HEK293T (cell line): Measurements from ENCODE around the gene C6orf136.
A peak's percentile ranks its signal among the peaks of the same experiment; 100 is the strongest.

Source experiments
- ARNT ChIP-seq: fragments of 450-650 bp; IDR thresholded peaks from 2 replicates; pipeline ENCODE4 v1.6.1; 2017; ENCODE audit warnings: mild to moderate bottlenecking
- BHLHE40 ChIP-seq: fragments of 450-650 bp; IDR thresholded peaks from 2 replicates; pipeline ENCODE4 v1.6.1; 2016; ENCODE audit warnings: mild to moderate bottlenecking, moderate library complexity, borderline replicate concordance
- CTBP1 ChIP-seq: fragments of 450-650 bp; IDR thresholded peaks from 2 replicates; pipeline ENCODE4 v1.6.1; 2016; ENCODE audit warnings: borderline replicate concordance
- ELF4 ChIP-seq: fragments of 450-650 bp; IDR thresholded peaks from 2 replicates; pipeline ENCODE4 v1.6.1; 2017; ENCODE audit warnings: antibody characterized with exemption
- FOXK2 ChIP-seq: fragments of 450-650 bp; IDR thresholded peaks from 2 replicates; pipeline ENCODE4 v1.6.1; 2016; ENCODE audit warnings: mild to moderate bottlenecking
- LEF1 ChIP-seq: fragments of 450-650 bp; IDR thresholded peaks from 2 replicates; pipeline ENCODE4 v1.6.1; 2017; ENCODE audit warnings: mild to moderate bottlenecking, borderline replicate concordance
- NFRKB ChIP-seq: fragments of 450-650 bp; IDR thresholded peaks from 2 replicates; pipeline ENCODE4 v1.6.1; 2016; ENCODE audit warnings: mild to moderate bottlenecking, moderate library complexity
- SP1 ChIP-seq: fragments of 450-650 bp; IDR thresholded peaks from 2 replicates; pipeline ENCODE4 v1.6.1; 2017
- SUZ12 ChIP-seq: fragments of 450-650 bp; IDR thresholded peaks from 2 replicates; pipeline ENCODE4 v1.6.1; 2016; ENCODE audit warnings: mild to moderate bottlenecking
- TARDBP ChIP-seq: fragments of 450-650 bp; IDR thresholded peaks from 2 replicates; pipeline ENCODE4 v1.6.1; 2016
- ZNF384 ChIP-seq: fragments of 450-650 bp; IDR thresholded peaks from 2 replicates; pipeline ENCODE4 v1.6.1; 2016

DNA sequence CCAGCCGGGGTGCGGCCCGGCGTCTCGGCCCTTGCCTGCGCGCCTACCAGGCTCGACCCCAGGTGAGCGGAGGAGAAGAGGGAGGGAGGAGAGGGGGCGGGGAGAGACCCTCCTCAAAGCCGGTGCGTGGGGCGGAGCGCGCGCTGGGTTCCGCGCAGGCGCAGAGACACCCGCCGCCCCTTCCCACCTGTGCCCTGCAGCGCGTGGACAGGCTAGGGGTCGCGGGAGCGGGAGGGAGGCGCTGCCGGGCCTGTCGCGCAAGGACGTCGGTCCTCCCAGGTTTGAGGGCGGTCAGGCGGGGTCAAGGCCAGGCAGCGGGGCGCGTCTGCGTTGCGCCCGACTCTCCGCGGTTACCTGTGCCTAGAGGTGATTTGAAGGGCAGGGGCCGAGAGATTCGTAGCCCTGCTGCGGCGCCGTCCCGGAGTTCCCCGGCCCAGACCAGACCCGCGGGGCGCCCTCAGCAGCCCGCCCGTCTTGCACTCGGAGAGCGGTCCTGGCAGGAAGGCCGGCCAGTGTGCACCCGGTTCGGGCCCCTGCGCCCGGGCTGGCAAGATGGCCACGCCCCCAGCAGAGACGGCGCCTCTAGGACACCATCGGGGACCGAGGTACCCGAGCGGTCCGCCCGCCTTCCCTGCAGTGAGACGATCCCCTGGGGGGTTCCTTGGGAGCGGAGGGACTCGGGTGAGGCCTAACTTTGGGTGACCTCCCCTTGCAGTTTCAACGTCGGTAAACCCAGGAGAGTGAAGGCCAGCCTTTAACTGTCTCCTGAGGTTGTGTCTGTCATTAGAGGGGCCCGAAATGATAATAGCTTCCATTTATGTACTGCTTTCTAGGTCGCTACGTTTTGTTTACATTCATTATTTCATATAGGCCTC, 546 bp downstream of the C6orf136 start:
- TF ChIP-seq SP1: no peak
- no peak for TF ChIP-seq SUZ12
- TF ChIP-seq CTBP1: peak; percentile 14; the same call in 1 of the 2 replicates
- no peak for TF ChIP-seq NFRKB
- no peak for TF ChIP-seq ARNT
- no peak for TF ChIP-seq TARDBP
- TF ChIP-seq ELF4: no peak
- no peak for TF ChIP-seq LEF1
- no peak for TF ChIP-seq BHLHE40
- no peak for TF ChIP-seq FOXK2
- TF ChIP-seq ZNF384: no peak
